ENCODE data around the gene POU6F1. TPM values are rescaled to one million over a fixed set of nuclear protein-coding genes. Genes with fewer than 3 reads are reported as not detected.

The POU6F1 gene
- polyA plus RNA-seq, 1 donor from 2014 or later, result 12.4 TPM

- peaks cover 12% of the 10 kb centered on the region for H3K79me2 ChIP-seq (replicated peaks; ENCODE audit: insufficient read depth, low read length)
- TF ChIP-seq CTCF (IDR thresholded peaks at IDR 0.05; ENCODE audit: poor library complexity, severe bottlenecking), result no peak
- TF ChIP-seq SMC3 (conservative IDR thresholded peaks at IDR 0.05; ENCODE audit: poor library complexity), result no peak
- no peak for TF ChIP-seq MXI1 (conservative IDR thresholded peaks at IDR 0.05; ENCODE audit: poor library complexity, severe bottlenecking)
- no peak for TF ChIP-seq POLR2AphosphoS5 (IDR thresholded peaks at IDR 0.05)
- TF ChIP-seq REST (IDR thresholded peaks at IDR 0.05; ENCODE audit: borderline replicate concordance), result no peak
- TF ChIP-seq RAD21 (conservative IDR thresholded peaks at IDR 0.05), result no peak
- TF ChIP-seq EZH2 (IDR thresholded peaks at IDR 0.05; ENCODE audit: borderline replicate concordance, insufficient read depth, low read length, poor library complexity, severe bottlenecking), result no peak
- TF ChIP-seq TAF1 (IDR thresholded peaks at IDR 0.05; ENCODE audit: low read depth), result no peak
- no peak for TF ChIP-seq EP300 (conservative IDR thresholded peaks at IDR 0.05; ENCODE audit: poor library complexity, severe bottlenecking)
These were observed 61.6 kb downstream of the POU6F1 start for GRCh38 chr12:51156245-51156765.

GRCh38 chr12:51152953-51153352, 64.9 kb downstream of the POU6F1 start:
- H3K9me2 ChIP-seq (ENCODE audit: insufficient read depth, low read length), result no peaks in the 10 kb centered on the region
- no peaks in the 10 kb centered on the region for H3K9me3 ChIP-seq (ENCODE audit: low read length)
- no peak overlapping the region for H3K4me3 ChIP-seq (ENCODE audit: low read length)
- no peak overlapping the region for H2AFZ ChIP-seq (ENCODE audit: low read depth, low read length)
- H3K36me3 ChIP-seq (ENCODE audit: insufficient read depth, low read length), result no peaks in the 10 kb centered on the region
- H3K79me2 ChIP-seq (replicated peaks; ENCODE audit: insufficient read depth, low read length), result peaks cover 9% of the 10 kb centered on the region
- no peak overlapping the region for H3K9ac ChIP-seq (ENCODE audit: low read length)
- no peak overlapping the region for H3K27ac ChIP-seq (ENCODE audit: low read length)
- H3K27me3 ChIP-seq (ENCODE audit: insufficient read depth, low read depth, low read length), result no peaks in the 10 kb centered on the region
- no peak overlapping the region for H3K4me2 ChIP-seq (ENCODE audit: low read length)
- H4K20me1 ChIP-seq (ENCODE audit: insufficient read depth), result no peaks in the 10 kb centered on the region
- TF ChIP-seq POLR2AphosphoS5 (IDR thresholded peaks at IDR 0.05) (no peak), TAF1 (IDR thresholded peaks at IDR 0.05; ENCODE audit: low read depth) (no peak), EZH2 (IDR thresholded peaks at IDR 0.05; ENCODE audit: borderline replicate concordance, insufficient read depth, low read length, poor library complexity, severe bottlenecking) (no peak), REST (IDR thresholded peaks at IDR 0.05; ENCODE audit: borderline replicate concordance) (no peak), EP300 (conservative IDR thresholded peaks at IDR 0.05; ENCODE audit: poor library complexity, severe bottlenecking) (no peak), CTCF (IDR thresholded peaks at IDR 0.05; ENCODE audit: poor library complexity, severe bottlenecking) (no peak), MXI1 (conservative IDR thresholded peaks at IDR 0.05; ENCODE audit: poor library complexity, severe bottlenecking) (no peak), RAD21 (conservative IDR thresholded peaks at IDR 0.05) (no peak), SMC3 (conservative IDR thresholded peaks at IDR 0.05; ENCODE audit: poor library complexity) (no peak)
- no peaks in the 10 kb centered on the region for H3F3A ChIP-seq (ENCODE audit: insufficient read depth, low read length, poor library complexity, severe bottlenecking)

More at GRCh38 chr12:51156245-51156765, 61.6 kb downstream of the POU6F1 start:
- no peaks in the 10 kb centered on the region for H3K9me2 ChIP-seq (ENCODE audit: insufficient read depth, low read length)
- H3F3A ChIP-seq (ENCODE audit: insufficient read depth, low read length, poor library complexity, severe bottlenecking), result no peaks in the 10 kb centered on the region
- no peak overlapping the region for H3K4me3 ChIP-seq (ENCODE audit: low read length)
- no peaks in the 10 kb centered on the region for H3K9me3 ChIP-seq (ENCODE audit: low read length)
- no peaks in the 10 kb centered on the region for H3K27me3 ChIP-seq (ENCODE audit: insufficient read depth, low read depth, low read length)
- H4K20me1 ChIP-seq (ENCODE audit: insufficient read depth), result no peaks in the 10 kb centered on the region
- H3K4me2 ChIP-seq (ENCODE audit: low read length), result no peak overlapping the region
- no peaks in the 10 kb centered on the region for H3K36me3 ChIP-seq (ENCODE audit: insufficient read depth, low read length)
- no peak overlapping the region for H2AFZ ChIP-seq (ENCODE audit: low read depth, low read length)
- no peak overlapping the region for H3K27ac ChIP-seq (ENCODE audit: low read length)
- H3K9ac ChIP-seq (ENCODE audit: low read length), result no peak overlapping the region

Data from neural cell (in vitro differentiated cells).